C4-2B (cell line): Measurements from ENCODE around the gene TUBB4A.

ENCODE experiments used
- H3K27ac ChIP-seq: fragments of 450-650 bp; 2 replicates; pipeline ENCODE4 v1.5.1; 2017
- ZFX ChIP-seq: fragments of 450-650 bp; IDR thresholded peaks from 2 replicates; pipeline ENCODE4 v1.6.1; 2017
- TF ChIP-seq, protein P1 (sequence below): fragments of 450-650 bp; conservative IDR thresholded peaks from 2 replicates; pipeline ENCODE4 v1.5.1; 2017; ENCODE audit warnings: mild to moderate bottlenecking

The TUBB4A gene

DNA sequence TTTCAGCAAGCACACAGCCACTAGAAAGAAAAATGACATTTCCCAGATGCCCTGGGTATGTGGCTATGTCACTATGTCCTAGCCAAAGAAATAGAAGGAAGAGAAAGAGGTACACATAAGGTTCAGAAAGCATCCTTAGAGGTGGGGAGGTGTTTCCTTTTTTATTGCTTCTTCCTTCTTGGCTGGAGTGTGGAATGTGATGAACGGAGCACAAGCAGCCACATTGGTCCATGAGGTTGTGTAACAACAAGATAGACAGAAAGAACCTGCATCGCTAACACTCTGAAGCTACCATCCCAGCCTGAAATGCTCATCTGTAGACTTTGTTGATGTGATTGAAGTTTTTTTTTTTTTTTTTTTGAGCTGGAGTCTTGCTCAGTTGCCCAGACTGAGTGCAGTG, 49.2 kb downstream of the TUBB4A start:
- no peak for TF ChIP-seq ZFX
- TF ChIP-seq, protein P1, sequence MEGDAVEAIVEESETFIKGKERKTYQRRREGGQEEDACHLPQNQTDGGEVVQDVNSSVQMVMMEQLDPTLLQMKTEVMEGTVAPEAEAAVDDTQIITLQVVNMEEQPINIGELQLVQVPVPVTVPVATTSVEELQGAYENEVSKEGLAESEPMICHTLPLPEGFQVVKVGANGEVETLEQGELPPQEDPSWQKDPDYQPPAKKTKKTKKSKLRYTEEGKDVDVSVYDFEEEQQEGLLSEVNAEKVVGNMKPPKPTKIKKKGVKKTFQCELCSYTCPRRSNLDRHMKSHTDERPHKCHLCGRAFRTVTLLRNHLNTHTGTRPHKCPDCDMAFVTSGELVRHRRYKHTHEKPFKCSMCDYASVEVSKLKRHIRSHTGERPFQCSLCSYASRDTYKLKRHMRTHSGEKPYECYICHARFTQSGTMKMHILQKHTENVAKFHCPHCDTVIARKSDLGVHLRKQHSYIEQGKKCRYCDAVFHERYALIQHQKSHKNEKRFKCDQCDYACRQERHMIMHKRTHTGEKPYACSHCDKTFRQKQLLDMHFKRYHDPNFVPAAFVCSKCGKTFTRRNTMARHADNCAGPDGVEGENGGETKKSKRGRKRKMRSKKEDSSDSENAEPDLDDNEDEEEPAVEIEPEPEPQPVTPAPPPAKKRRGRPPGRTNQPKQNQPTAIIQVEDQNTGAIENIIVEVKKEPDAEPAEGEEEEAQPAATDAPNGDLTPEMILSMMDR = no peak
- no peak overlapping the region for H3K27ac ChIP-seq

DNA sequence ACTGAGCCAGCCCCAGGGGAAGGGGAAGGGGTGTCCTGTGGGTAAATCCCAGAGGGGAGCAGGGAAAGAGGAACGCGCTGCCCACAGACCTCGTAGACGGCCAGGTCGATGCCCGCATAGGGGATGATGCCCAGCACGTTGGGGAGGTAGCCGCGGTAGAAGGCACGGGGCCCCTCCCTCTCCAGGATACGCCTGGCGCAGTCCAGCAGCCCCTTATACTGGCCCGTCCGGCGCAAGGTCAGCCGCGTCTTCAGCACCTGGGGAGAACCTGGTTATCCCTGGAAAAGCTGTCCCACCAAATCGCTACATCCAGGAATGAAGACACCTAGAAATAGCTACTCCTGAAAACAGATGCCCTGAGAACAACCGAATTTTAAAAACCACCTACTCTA, 49.9 kb downstream of the TUBB4A start:
- no peak overlapping the region for H3K27ac ChIP-seq
- TF ChIP-seq, protein P1 = no peak
- TF ChIP-seq ZFX = no peak

DNA sequence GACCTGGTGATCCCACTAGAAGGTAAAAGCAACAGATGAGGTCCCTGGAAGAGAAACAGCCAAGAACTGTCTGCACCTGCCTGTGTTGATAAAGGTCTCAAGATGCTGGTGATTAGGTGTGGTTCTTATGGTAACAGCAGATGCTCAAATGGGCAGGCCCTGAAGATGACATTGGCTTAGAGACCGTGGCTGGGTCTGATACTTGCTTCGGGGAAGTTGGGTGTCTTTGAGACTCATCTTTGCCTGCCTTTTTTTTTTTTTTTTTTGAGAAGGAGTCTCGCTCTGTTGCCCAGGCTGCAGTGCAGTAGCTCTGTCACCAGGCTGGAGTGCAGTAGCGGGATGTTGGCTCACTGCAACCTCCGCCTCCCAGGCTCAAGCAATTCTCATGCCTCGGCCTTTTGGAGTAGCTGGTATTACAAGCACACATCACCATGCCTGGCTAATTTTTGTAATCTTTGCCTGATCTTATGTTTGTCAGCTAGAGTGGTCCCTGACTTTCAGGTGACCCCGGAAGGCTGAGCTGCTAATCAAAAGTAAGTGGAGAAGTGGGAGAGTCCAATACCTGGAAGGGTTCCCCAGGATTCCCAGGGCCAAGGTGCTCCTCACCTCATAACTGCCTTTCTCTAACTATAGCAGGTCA, 50.4 kb downstream of the TUBB4A start:
- TF ChIP-seq ZFX = no peak
- TF ChIP-seq, protein P1 = no peak
- no peak overlapping the region for H3K27ac ChIP-seq

DNA sequence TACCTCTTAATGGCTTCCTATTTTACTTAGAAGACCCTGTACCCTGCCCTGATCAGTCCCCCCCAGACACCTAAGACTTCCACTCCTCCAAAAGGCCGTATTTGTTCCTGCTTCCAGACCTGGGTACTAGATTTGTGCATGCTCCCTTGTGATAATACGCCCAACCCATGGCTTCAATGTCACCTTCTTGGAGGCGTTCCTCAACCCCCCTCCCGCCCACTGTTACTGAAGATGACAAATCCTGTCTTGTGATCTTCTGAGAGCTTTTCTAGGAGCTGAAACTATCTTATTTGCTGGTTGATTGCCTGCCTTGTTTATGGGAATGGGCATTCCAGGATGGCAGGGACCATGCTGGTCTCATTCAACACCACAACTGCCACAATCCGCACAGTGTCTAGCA, 51.9 kb downstream of the TUBB4A start:
- no peak for TF ChIP-seq ZFX
- TF ChIP-seq, protein P1 = no peak
- H3K27ac ChIP-seq = no peak overlapping the region

DNA sequence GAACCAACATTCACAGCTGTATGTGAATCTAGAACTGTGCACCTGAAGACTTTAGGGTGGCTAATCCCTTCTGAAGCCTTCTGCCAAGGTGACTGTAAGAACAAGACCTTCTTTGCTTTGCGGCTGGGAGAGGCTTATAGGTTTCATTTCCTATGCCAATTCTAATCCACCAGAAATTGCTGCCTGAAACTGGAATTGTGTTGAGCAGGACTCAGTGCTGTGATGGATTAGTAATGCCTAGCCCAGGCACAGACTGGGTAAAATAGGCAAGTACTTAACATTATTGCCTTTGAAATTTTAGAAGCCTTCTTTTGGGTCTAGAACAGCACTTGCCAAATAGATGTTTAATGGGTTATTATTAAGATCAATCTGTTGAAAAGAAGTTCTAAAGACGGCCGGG, 54.1 kb downstream of the TUBB4A start:
- TF ChIP-seq, protein P1 = no peak
- TF ChIP-seq ZFX = no peak
- no peak overlapping the region for H3K27ac ChIP-seq

DNA sequence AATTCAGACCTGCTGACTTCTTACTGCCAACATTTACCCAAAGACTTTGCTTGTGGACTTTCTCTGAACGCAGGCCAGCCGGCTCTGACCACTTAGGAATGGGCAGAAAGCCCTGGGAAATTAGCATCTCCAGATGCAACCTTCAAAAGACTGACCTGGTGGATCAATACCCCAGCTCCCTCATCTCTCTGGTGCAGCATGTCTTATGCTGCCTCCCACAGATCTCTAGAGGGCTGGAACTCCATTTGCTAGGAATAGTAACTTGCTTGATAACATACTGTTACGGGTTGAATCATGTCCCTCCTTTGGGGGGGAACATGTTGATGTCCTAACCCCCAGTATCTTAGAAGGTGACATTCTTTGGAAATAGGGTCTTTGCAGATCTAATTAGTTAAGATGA, 55.7 kb downstream of the TUBB4A start:
- TF ChIP-seq ZFX = no peak; the same call in 1 of the 2 replicates
- TF ChIP-seq, protein P1 = no peak
- H3K27ac ChIP-seq = no peak overlapping the region
